CD4-positive, alpha-beta memory T cell (primary cell): Measurements from ENCODE around the gene TTC34. TPM values are rescaled to one million over a fixed set of nuclear protein-coding genes. Genes with fewer than 3 reads are reported as not detected.

Experiments used
- CTCF ChIA-PET: fragments of 350-600 bp; sonication (Branson Sonifier 250); formaldehyde crosslinking; loops from one replicate; lab custom pipeline; 2021; ENCODE audit warnings: inconsistent platforms; ENCODE audit not compliant: partially characterized antibody; lab: Charles Lee
- POLR2A ChIA-PET: fragments of 350-600 bp; sonication (Branson Sonifier 250); formaldehyde crosslinking; loops from one replicate; lab custom pipeline; 2021; ENCODE audit not compliant: partially characterized antibody; lab: Charles Lee
- DNase-seq, 5 donors: peaks; one replicate each; pipeline versions ENCODE4 v3.0.0 to v3.0.0-alpha.2; 2020 to 2022; ENCODE audit warnings: mixed read lengths in 1 of 5
- H3K27ac ChIP-seq: one replicate; pipeline ENCODE4 v1.7.0; 2013; ENCODE audit warnings: low read depth, low read length
- H3K27me3 ChIP-seq: 2 replicates; pipeline ENCODE4 v1.7.0; 2013; ENCODE audit warnings: mild to moderate bottlenecking, low read length, moderate library complexity; ENCODE audit not compliant: insufficient read depth
- H3K36me3 ChIP-seq: 2 replicates; pipeline ENCODE4 v1.7.0; 2013; ENCODE audit warnings: mild to moderate bottlenecking, low read length, moderate library complexity; ENCODE audit not compliant: insufficient read depth
- H3K4me1 ChIP-seq: 2 replicates; pipeline ENCODE4 v1.7.0; 2013; ENCODE audit warnings: mild to moderate bottlenecking, low read length, moderate library complexity; ENCODE audit not compliant: insufficient read depth
- H3K4me3 ChIP-seq, 2 donors: one replicate each; pipeline ENCODE4 v1.7.0; 2013; ENCODE audit warnings: low read length in 2 of 2, mild to moderate bottlenecking in 1 of 2
- H3K9me3 ChIP-seq, 2 donors: one replicate each; pipeline ENCODE4 v1.7.0; 2013; ENCODE audit warnings: low read length in 2 of 2, control low read depth in 1 of 2; ENCODE audit not compliant: control insufficient read depth in 1 of 2
- H3K27ac Mint-ChIP-seq, 7 donors: one replicate each; pipeline ENCODE4 v1.8.0; 2020 to 2021; ENCODE audit warnings: mixed read lengths in 7 of 7, mild to moderate bottlenecking in 6 of 7, inconsistent platforms in 3 of 7, moderate library complexity in 3 of 7
- H3K27me3 Mint-ChIP-seq, 2 donors: one replicate each; pipeline ENCODE4 v1.8.0; 2020 to 2021; ENCODE audit warnings: mixed read lengths in 2 of 2
- H3K36me3 Mint-ChIP-seq, 2 donors: one replicate each; pipeline ENCODE4 v1.8.0; 2020 to 2021; ENCODE audit warnings: mixed read lengths in 2 of 2, inconsistent platforms in 1 of 2, mild to moderate bottlenecking in 1 of 2
- H3K4me1 Mint-ChIP-seq, 4 donors: one replicate each; pipeline ENCODE4 v1.8.0; 2020 to 2021; ENCODE audit warnings: mixed read lengths in 4 of 4, mild to moderate bottlenecking in 1 of 4
- H3K4me3 Mint-ChIP-seq, 8 donors: one replicate each; pipeline ENCODE4 v1.8.0; 2020 to 2021; ENCODE audit warnings: mixed read lengths in 8 of 8, mild to moderate bottlenecking in 7 of 8, moderate library complexity in 6 of 8, inconsistent platforms in 3 of 8
- H3K9me3 Mint-ChIP-seq, 8 donors: one replicate each; pipeline ENCODE4 v1.8.0; 2020 to 2021; ENCODE audit warnings: mixed read lengths in 8 of 8, mild to moderate bottlenecking in 5 of 8, inconsistent platforms in 3 of 8, moderate library complexity in 1 of 8
- intact Hi-C: fragments of 100-400 bp; cut with micrococcal nuclease; formaldehyde crosslinking; loops from one replicate; pipeline ENCODE4 v1.15.1; 2023
- polyA plus RNA-seq, 2 donors: library from polyadenylated mRNA; unstranded; fragments of 300-500 nt; fragmentation: Illumina TruSeq; gene quantifications; one replicate each; pipeline ENCODE4 v1.2.3, GENCODE V29; 2021
- total RNA-seq, 2 experiments: library from RNA; stranded (reverse); gene quantifications; one replicate each; pipeline ENCODE4 v1.2.3, GENCODE V29; 2021

TTC34 gene
- total and polyA plus RNA-seq, 4 experiments from 2014 or later, result 0.06 to 4.9 (median 4.8) TPM; not detected in 1

DNA sequence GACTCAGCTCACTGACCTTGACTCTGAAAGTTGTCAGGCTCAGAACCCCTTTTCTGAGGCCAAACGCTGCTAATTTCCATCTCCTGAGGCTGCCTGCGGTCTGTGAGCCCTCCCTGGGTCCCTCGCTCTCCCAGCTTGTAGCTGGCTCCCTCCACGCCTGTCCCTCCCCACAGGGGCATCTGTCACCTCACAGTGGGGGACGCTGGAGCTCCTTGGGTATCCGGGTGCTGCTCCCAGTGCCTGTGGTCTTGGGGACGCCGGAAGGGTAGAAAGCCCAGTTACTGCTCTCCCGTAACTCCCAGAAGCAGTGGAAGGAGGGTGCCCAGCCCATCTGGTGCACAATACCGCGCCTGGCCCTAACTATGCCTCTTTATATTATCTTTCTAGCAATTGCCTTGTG is 155.7 kb downstream of the TTC34 start:
- Mint-ChIP-seq H3K4me3 (peak overlapping the region in 2 of 8 donors; percentile 20 to 40), H3K36me3 (peaks cover 5 to 10% of the 10 kb centered on the region in 2 donors), H3K27me3 (peaks cover 0 to 2% of the 10 kb centered on the region in 2 donors), H3K4me1 (peaks cover 2 to 16% (median 9%) of the 10 kb centered on the region in 4 donors), H3K9me3 (peaks cover 0 to 26% (median 17%) of the 10 kb centered on the region in 8 donors), H3K27ac (peak overlapping the region in 2 of 7 donors; percentile 73 to 75)
- Histone ChIP-seq H3K27ac (no peak overlapping the region), H3K27me3 (peaks cover 1% of the 10 kb centered on the region), H3K36me3 (no peaks in the 10 kb centered on the region), H3K9me3 (peaks cover 0 to 6% of the 10 kb centered on the region in 2 donors), H3K4me3 (no peak overlapping the region), H3K4me1 (peaks cover 16% of the 10 kb centered on the region)
- intact Hi-C loops, result no loop called here
- CTCF ChIA-PET, result no interaction called here
- no peak for DNase-seq
- POLR2A ChIA-PET, result interaction anchor here (1.3 to 1.7 kb wide), 2 partner anchors 60 to 89 kb away, joined by 5 read pairs; partner anchors contain the start of gene TNFRSF14

DNA sequence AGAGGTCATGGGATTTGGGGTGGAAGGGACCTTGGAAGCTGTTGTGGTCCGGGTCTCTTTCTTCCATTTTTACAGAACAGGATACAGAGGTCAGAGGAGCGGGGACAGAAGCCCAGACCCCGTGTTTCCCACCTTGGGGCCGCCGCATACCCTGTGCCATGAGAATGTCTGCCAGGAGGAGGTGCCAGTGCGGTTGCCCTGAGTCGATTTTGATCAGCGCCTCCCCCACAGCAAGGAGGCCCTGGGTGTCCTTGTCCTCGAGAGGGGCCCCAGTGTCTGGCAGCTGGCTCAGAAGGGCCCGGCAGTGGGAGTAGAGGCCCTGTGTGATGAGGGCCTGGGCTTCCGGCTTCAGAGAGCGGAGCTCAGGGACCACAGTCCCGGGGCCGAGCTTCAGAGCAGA is 156.3 kb downstream of the TTC34 start:
- CTCF ChIA-PET, result no interaction called here
- Histone ChIP-seq H3K4me1 (peaks cover 16% of the 10 kb centered on the region), H3K4me3 (no peak overlapping the region), H3K9me3 (peaks cover 0 to 6% of the 10 kb centered on the region in 2 donors), H3K36me3 (no peaks in the 10 kb centered on the region), H3K27me3 (no peaks in the 10 kb centered on the region), H3K27ac (no peak overlapping the region)
- H3K9me3 Mint-ChIP-seq, result peaks cover 0 to 26% (median 17%) of the 10 kb centered on the region in 8 donors
- peaks cover 5 to 10% of the 10 kb centered on the region in 2 donors for H3K36me3 Mint-ChIP-seq
- DNase-seq, result no peak
- peak overlapping the region in 1 of 7 donors; percentile 16 for H3K27ac Mint-ChIP-seq
- H3K27me3 Mint-ChIP-seq, result no peaks in the 10 kb centered on the region
- POLR2A ChIA-PET, result interaction anchor here (1.7 kb wide), 1 partner anchor 89 kb away, joined by 5 read pairs; the partner anchor contains the start of gene TNFRSF14
- no peak overlapping the region for H3K4me3 Mint-ChIP-seq
- intact Hi-C loops, result no loop called here
- H3K4me1 Mint-ChIP-seq, result peaks cover 2 to 16% (median 9%) of the 10 kb centered on the region in 4 donors

DNA sequence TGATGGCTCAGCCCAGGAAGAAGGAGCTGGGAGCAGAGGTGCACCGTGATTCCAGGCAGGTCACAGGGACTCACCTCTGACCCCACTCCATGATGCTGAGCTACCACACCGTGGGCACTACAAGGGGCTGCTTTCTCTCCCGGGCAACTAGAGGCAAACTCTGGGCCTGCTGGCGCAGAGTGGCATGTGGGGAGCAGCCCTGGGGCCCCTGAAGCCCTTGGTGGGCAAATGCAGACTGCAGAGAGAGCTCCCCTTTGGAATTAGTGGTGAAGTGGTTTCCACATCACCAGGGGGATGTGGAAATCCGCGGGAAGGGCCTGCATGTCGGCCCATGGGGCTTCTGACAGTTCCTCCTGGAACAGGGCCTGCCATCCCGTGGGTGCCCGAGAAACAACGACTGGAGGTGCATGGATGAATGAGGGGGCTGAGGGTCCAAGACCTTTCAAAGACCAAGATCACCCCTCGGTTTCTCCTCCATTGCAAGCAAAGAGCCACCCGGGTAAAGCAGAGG is 156.8 kb downstream of the TTC34 start:
- H3K36me3 Mint-ChIP-seq, result peaks cover 5 to 10% of the 10 kb centered on the region in 2 donors
- Histone ChIP-seq H3K36me3 (no peaks in the 10 kb centered on the region), H3K27me3 (no peaks in the 10 kb centered on the region), H3K9me3 (peaks cover 0 to 6% of the 10 kb centered on the region in 2 donors), H3K4me3 (no peak overlapping the region), H3K4me1 (peaks cover 16% of the 10 kb centered on the region), H3K27ac (no peak overlapping the region)
- ChIA-PET POLR2A (interaction anchor here (1.1 to 2.4 kb wide), 3 partner anchors 88 to 253 kb away, joined by 4 to 11 read pairs (median 5); partner anchors contain the start of genes MORN1, RER1 and TNFRSF14), CTCF (no interaction called here)
- DNase-seq, result no peak
- intact Hi-C loops, result loop anchor here (5.0 kb wide), 1 partner anchor 512 kb away; no protein-coding TSS in a partner anchor
- peak overlapping the region in 4 of 7 donors; percentile 16 to 68 (median 30) for H3K27ac Mint-ChIP-seq
- H3K27me3 Mint-ChIP-seq, result no peaks in the 10 kb centered on the region
- H3K4me3 Mint-ChIP-seq, result no peak overlapping the region
- H3K9me3 Mint-ChIP-seq, result peaks cover 0 to 26% (median 17%) of the 10 kb centered on the region in 8 donors
- peaks cover 2 to 16% (median 9%) of the 10 kb centered on the region in 4 donors for H3K4me1 Mint-ChIP-seq

DNA sequence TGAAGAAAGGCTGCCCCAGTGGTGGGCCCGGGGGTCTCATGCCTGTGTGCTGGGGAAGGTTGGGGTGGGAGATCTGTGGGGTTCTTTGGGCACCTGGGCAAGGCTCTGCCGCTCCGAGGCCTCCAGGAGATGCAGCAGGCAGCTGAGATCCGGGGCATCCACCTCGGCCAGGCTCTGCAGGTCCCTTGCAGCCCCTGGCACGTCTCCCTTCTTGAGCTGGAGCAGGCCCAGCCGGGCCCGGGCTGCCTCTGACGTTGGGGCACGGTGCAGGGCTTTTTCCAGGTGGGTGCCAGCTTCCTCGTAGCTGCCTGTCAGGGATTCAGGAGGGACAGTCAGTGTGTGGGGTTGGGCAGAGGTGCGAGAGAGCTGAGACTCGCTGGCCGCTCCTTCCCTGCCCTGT is 157.3 kb downstream of the TTC34 start:
- intact Hi-C loops, result loop anchor here (5.0 kb wide), 1 partner anchor 512 kb away; no protein-coding TSS in a partner anchor
- H3K4me1 ChIP-seq, result peaks cover 16% of the 10 kb centered on the region
- POLR2A ChIA-PET, result interaction anchor here (1.1 to 2.4 kb wide), 3 partner anchors 88 to 253 kb away, joined by 4 to 11 read pairs (median 4); partner anchors contain the start of genes MORN1, RER1 and TNFRSF14
- Mint-ChIP-seq H3K9me3 (peaks cover 0 to 26% (median 17%) of the 10 kb centered on the region in 8 donors), H3K36me3 (peaks cover 5 to 10% of the 10 kb centered on the region in 2 donors), H3K4me3 (peak overlapping the region in 2 of 8 donors; percentile 74 to 77), H3K4me1 (peaks cover 2 to 16% (median 9%) of the 10 kb centered on the region in 4 donors), H3K27ac (peak overlapping the region in 3 of 7 donors; percentile 36 to 78 (median 68)), H3K27me3 (no peaks in the 10 kb centered on the region)
- H3K4me3 ChIP-seq, result no peak overlapping the region
- CTCF ChIA-PET, result interaction anchor here (1.2 to 1.6 kb wide), 2 partner anchors 88 to 96 kb away, joined by 3 to 4 read pairs; partner anchors contain the start of gene TNFRSF14
- peaks cover 0 to 6% of the 10 kb centered on the region in 2 donors for H3K9me3 ChIP-seq
- DNase-seq, result no peak
- no peaks in the 10 kb centered on the region for H3K36me3 ChIP-seq
- H3K27ac ChIP-seq, result no peak overlapping the region
- no peaks in the 10 kb centered on the region for H3K27me3 ChIP-seq

DNA sequence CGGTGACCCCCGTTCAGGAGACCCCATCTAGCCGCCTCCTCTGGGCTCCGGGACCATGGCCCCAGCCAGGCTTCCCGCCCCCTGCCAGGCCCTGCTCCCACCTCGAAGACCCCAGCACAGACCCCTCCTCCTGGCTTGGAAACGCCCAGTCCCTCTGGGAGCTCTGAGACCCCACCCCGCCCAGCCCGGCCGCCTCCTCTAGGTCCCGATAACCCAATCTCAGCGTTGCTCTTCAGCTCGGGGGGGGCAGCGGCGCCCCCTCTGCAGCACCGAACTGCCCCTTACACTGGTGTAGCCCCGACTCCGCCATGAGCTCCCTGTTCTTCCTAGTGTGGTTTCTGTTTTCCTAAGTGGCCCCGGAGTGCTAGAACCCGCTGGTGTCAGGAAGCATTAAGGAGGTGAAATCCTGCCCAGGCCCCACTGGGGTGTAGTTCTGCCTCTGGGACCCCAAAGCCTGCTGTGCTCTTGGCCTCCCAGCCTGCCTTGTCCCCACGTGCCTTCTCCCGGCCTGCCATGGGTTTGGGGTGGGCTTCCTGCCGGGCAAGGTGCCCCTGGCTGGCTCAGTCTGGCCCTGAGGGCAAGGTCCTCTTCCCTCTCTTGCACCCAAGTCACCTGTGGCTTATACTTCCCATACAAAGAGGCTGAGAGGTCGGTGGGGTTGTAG is 157.9 kb downstream of the TTC34 start:
- Histone ChIP-seq H3K9me3 (peaks cover 0 to 4% of the 10 kb centered on the region in 2 donors), H3K36me3 (no peaks in the 10 kb centered on the region), H3K4me3 (peak overlapping the region in 1 of 2 donors; percentile 83), H3K27me3 (no peaks in the 10 kb centered on the region), H3K4me1 (peaks cover 16% of the 10 kb centered on the region), H3K27ac (peak overlapping the region; percentile 99)
- DNase-seq, result no peak
- H3K27me3 Mint-ChIP-seq, result no peaks in the 10 kb centered on the region
- peaks cover 2 to 16% (median 9%) of the 10 kb centered on the region in 4 donors for H3K4me1 Mint-ChIP-seq
- intact Hi-C loops, result loop anchor here (1.0 to 5.0 kb wide), 3 partner anchors 57 to 511 kb away; partner anchors contain the start of genes PEX10 and PRXL2B
- ChIA-PET CTCF (interaction anchor here (1.2 to 1.6 kb wide), 2 partner anchors 87 to 95 kb away, joined by 3 to 4 read pairs; partner anchors contain the start of gene TNFRSF14), POLR2A (interaction anchor here (1.0 to 2.4 kb wide), 10 partner anchors 56 to 252 kb away, joined by 3 to 12 read pairs (median 5); partner anchors contain the start of genes MORN1, PANK4, RER1 and TNFRSF14)
- H3K36me3 Mint-ChIP-seq, result peaks cover 5 to 10% of the 10 kb centered on the region in 2 donors
- peak overlapping the region; percentile 58 to 78 (median 68) for H3K4me3 Mint-ChIP-seq
- peaks cover 0 to 25% (median 17%) of the 10 kb centered on the region in 8 donors for H3K9me3 Mint-ChIP-seq
- peak overlapping the region; percentile 52 to 84 (median 78) for H3K27ac Mint-ChIP-seq

DNA sequence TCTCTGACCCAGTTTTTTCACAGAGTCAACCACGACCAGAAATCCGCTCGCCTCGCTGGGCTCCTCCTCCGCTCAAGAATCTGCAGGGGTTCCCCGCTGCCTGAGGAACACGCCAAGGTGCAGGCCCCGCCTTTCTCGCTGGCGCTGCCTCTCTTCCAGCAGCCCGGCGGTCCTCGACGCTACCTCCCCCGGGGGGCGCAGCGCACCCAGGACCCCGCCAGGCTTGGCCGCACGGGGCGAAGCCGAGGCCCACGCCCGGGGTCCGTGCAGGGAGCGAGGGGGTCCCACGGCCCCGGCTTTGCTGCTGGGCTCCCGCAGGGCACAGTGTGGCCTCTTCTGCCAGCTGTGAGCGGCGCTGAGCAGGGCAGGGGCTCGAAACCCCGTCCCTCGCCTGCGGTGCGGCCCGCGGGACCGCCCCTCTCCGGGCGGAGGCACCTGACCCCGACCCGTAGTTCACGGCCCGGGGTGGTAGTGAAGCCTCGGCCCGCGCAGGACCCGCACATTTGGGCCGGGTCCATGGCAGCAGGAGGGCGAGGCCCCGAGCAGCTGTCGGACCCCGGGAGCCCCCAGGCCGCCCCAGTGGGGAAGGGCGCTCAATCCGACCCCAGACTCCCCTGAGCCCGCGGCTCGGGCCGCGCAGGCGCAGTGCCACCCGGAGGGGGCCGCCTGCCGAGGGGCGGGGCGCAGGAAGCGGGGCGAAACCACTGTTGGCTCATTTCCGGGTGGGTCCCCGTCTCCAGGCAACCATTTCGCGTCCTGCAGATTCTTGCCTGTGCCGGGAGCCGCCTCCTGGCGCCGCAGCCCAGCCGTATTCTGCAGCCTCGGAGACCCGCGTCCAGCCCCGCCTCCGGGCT is 158.7 kb downstream of the TTC34 start:
- Histone ChIP-seq H3K36me3 (no peaks in the 10 kb centered on the region), H3K27me3 (no peaks in the 10 kb centered on the region), H3K27ac (peak overlapping the region; percentile 99), H3K9me3 (no peaks in the 10 kb centered on the region), H3K4me1 (peaks cover 16% of the 10 kb centered on the region), H3K4me3 (peak overlapping the region; percentile 69 to 83)
- ChIA-PET POLR2A (interaction anchor here (1.0 to 2.4 kb wide), 9 partner anchors 55 to 119 kb away, joined by 3 to 12 read pairs (median 6); partner anchors contain the start of genes PANK4 and TNFRSF14), CTCF (interaction anchor here (1.2 to 1.6 kb wide), 2 partner anchors 86 to 94 kb away, joined by 3 to 4 read pairs; partner anchors contain the start of gene TNFRSF14)
- intact Hi-C loops, result loop anchor here (1.0 to 5.0 kb wide), 4 partner anchors 56 to 510 kb away; partner anchors contain the start of genes PEX10 and PRXL2B
- Mint-ChIP-seq H3K4me3 (peak overlapping the region; percentile 85 to 94 (median 88)), H3K27ac (peak overlapping the region; percentile 85 to 99 (median 96)), H3K4me1 (peaks cover 2 to 21% (median 10%) of the 10 kb centered on the region in 4 donors), H3K27me3 (no peaks in the 10 kb centered on the region), H3K36me3 (peaks cover 5 to 6% of the 10 kb centered on the region in 2 donors), H3K9me3 (peaks cover 0 to 18% (median 11%) of the 10 kb centered on the region in 8 donors)
- peak; percentile 95 to 96 (median 95) for DNase-seq
